K562 (cell line): ENCODE results near the gene CCL16. TPM values are rescaled to one million over a fixed set of nuclear protein-coding genes. Genes with fewer than 3 reads are reported as not detected.

Experiments
- ATAC-seq: fragments of 200-7000 bp; cut with Tn5 transposase; 3 replicates; pipeline ENCODE4 v1.9.1; 2020; ENCODE audit warnings: moderate library complexity
- BruUV-seq: library from RNA; stranded (reverse); fragments of 400-500 nt; replicated peaks from 2 replicates; lab custom pipeline; 2021; lab: Mats Ljungman, UMichigan
- CTCF ChIA-PET: fragments of 300-600 bp; formaldehyde crosslinking; extraction: SDS; loops from one replicate; lab custom pipeline; 2021; ENCODE audit warnings: low intra/inter-chr PET ratio; lab: Yijun Ruan, JAX
- POLR2A ChIA-PET: fragments of 300-600, 350-650 bp; sonication (Branson Sonifier 250); formaldehyde crosslinking; extraction: SDS; loops from one replicate; lab custom pipeline; 2021; ENCODE audit warnings: antibody characterized with exemption, inconsistent platforms; lab: Yijun Ruan, JAX
- DNase-seq, 4 experiments: peaks; one replicate each; pipeline versions ENCODE4 v3.0.0 to v3.0.0-alpha.2; 2011 to 2018; ENCODE audit warnings: low spot score in 3 of 4, mixed read lengths in 3 of 4; ENCODE audit errors: extremely low read depth in 1 of 4
- FAIRE-seq: peaks from 2 replicates; lab custom pipeline; 2011; peaks lifted over from hg19 to GRCh38; lab: Jason Lieb, UNC
- H2AFZ ChIP-seq: 2 replicates; pipeline ENCODE4 v1.6.0; 2011; ENCODE audit warnings: low read depth, low read length, control low read depth, inconsistent platforms
- H3K27ac ChIP-seq: fragments of 200-600 bp; 3 replicates; pipeline ENCODE4 v1.8.0; 2011; ENCODE audit warnings: low read depth, mild to moderate bottlenecking, control low read depth, inconsistent platforms, low read length, moderate library complexity, mixed read lengths; ENCODE audit errors: extremely low read depth
- H3K27me3 ChIP-seq, 2 experiments: fragments of 300-600 bp in 1 of 2; 2 replicates in 1 of 2; 3 replicates in 1 of 2; pipeline versions ENCODE4 v1.6.0 to v1.8.0; 2011; ENCODE audit warnings: inconsistent platforms in 2 of 2, low read length in 2 of 2, mild to moderate bottlenecking in 1 of 2, mixed read lengths in 1 of 2, moderate library complexity in 1 of 2; ENCODE audit not compliant: control insufficient read depth in 2 of 2, insufficient read depth in 2 of 2
- H3K36me3 ChIP-seq: fragments of 300-600 bp; 3 replicates; pipeline ENCODE4 v1.8.0; 2011; ENCODE audit warnings: mild to moderate bottlenecking, low read length, inconsistent platforms; ENCODE audit not compliant: control insufficient read depth, insufficient read depth
- H3K4me1 ChIP-seq, 2 experiments: fragments of 200-600 bp in 1 of 2; replicated peaks in 1 of 2; 2 replicates in 1 of 2; 3 replicates in 1 of 2; pipeline versions ENCODE4 v1.5.1 to v1.8.0; 2011; ENCODE audit warnings: inconsistent platforms in 2 of 2, low read length in 2 of 2, mild to moderate bottlenecking in 1 of 2, mixed read lengths in 1 of 2, moderate library complexity in 1 of 2; ENCODE audit not compliant: control insufficient read depth in 2 of 2, insufficient read depth in 2 of 2
- H3K4me2 ChIP-seq: 2 replicates; pipeline ENCODE4 v1.6.1; 2011; ENCODE audit warnings: low read length, control low read depth, inconsistent platforms, mixed read lengths; ENCODE audit not compliant: insufficient read depth
- H3K4me3 ChIP-seq: fragments of 200-600 bp; sonication (generic), shearing (Covaris generic); 2 replicates; pipeline ENCODE4 v1.5.1; 2016; ENCODE audit warnings: control low read depth, inconsistent platforms
- H3K79me2 ChIP-seq: fragments of 200-600 bp; 3 replicates; pipeline ENCODE4 v1.8.0; 2011; ENCODE audit warnings: low read length, inconsistent platforms; ENCODE audit not compliant: control insufficient read depth, insufficient read depth
- H3K9ac ChIP-seq, 2 experiments: 2 replicates each; pipeline versions ENCODE4 v1.6.0 to v1.6.1; 2011; ENCODE audit warnings: low read depth in 2 of 2, low read length in 2 of 2, control low read depth in 1 of 2, inconsistent platforms in 1 of 2, mild to moderate bottlenecking in 1 of 2, mixed read lengths in 1 of 2; ENCODE audit not compliant: insufficient read depth in 1 of 2
- H3K9me1 ChIP-seq: one replicate; pipeline ENCODE4 v1.6.0; 2011; ENCODE audit warnings: inconsistent platforms, mild to moderate bottlenecking, low read length, moderate library complexity; ENCODE audit not compliant: control insufficient read depth, insufficient read depth
- H3K9me3 ChIP-seq: replicated peaks from 2 replicates; pipeline ENCODE4 v1.5.1; 2011; ENCODE audit warnings: low read depth, low read length, inconsistent platforms; ENCODE audit not compliant: control insufficient read depth, insufficient read depth
- H4K20me1 ChIP-seq: replicated peaks from 2 replicates; pipeline ENCODE4 v1.6.1; 2011; ENCODE audit warnings: low read length, inconsistent platforms, mixed read lengths; ENCODE audit not compliant: control insufficient read depth, insufficient read depth
- C11orf30 ChIP-seq: fragments of 450-650 bp; IDR thresholded peaks from 2 replicates; pipeline ENCODE4 v1.6.1; 2016; ENCODE audit warnings: low read depth, mild to moderate bottlenecking
- CEBPB ChIP-seq: fragments of 450-650 bp; IDR thresholded peaks from 2 replicates; pipeline ENCODE4 v1.6.1; 2016; ENCODE audit warnings: missing genetic modification characterization, missing compliant biosample characterization
- DEAF1 ChIP-seq: fragments of 450-650 bp; formaldehyde crosslinking; IDR thresholded peaks from 2 replicates; pipeline ENCODE4 v1.4.0; 2020; ENCODE audit warnings: mild to moderate bottlenecking, moderate library complexity
- JUND ChIP-seq, 2 experiments: IDR thresholded peaks; 2 replicates in 1 of 2; 3 replicates in 1 of 2; pipeline ENCODE4 v1.6.1; 2011; ENCODE audit warnings: borderline replicate concordance in 2 of 2, low read depth in 2 of 2, low read length in 2 of 2, improper control_type of control experiment in 1 of 2, missing biosample characterization in 1 of 2, missing genetic modification characterization in 1 of 2, missing genetic modification reagents in 1 of 2
- PRPF4 ChIP-seq: fragments of 200-400 bp; formaldehyde crosslinking; IDR thresholded peaks from one replicate; pipeline ENCODE4 v1.6.1; 2017; ENCODE audit warnings: low read length, low read depth, mild to moderate bottlenecking; ENCODE audit not compliant: insufficient read depth, poor library complexity, severe bottlenecking
- RAD21 ChIP-seq, 2 experiments: fragments of 250-450 bp in 1 of 2; fragments of 450-650 bp in 1 of 2; sonication (Bioruptor Pico) in 1 of 2; formaldehyde crosslinking in 1 of 2; IDR thresholded peaks in 1 of 2; conservative IDR thresholded peaks in 1 of 2; 2 replicates each; pipeline versions ENCODE4 v1.4.0 to v1.8.0; 2020 to 2022; ENCODE audit warnings: mild to moderate bottlenecking in 2 of 2, moderate library complexity in 1 of 2
- ZNF280A ChIP-seq: fragments of 450-650 bp; IDR thresholded peaks from 2 replicates; pipeline ENCODE4 v1.6.1; 2018; ENCODE audit warnings: mild to moderate bottlenecking, low read depth; ENCODE audit not compliant: partially characterized antibody
- ZNF316 ChIP-seq: fragments of 450-650 bp; IDR thresholded peaks from 2 replicates; pipeline ENCODE4 v1.6.1; 2016
- ZNF766 ChIP-seq: fragments of 200-800 bp; sonication (Bioruptor generic); conservative IDR thresholded peaks from 2 replicates; pipeline ENCODE4 v1.6.1; 2016; ENCODE audit warnings: missing genetic modification characterization, missing compliant biosample characterization
- WGBS: fragments of 100-300 bp; shearing (Covaris generic); methylation state at CpG from one replicate; pipeline ENCODE4 v1.1.6; 2016; ENCODE audit warnings: low coverage, mixed read lengths; ENCODE audit not compliant: insufficient coverage; ENCODE audit errors: missing lambda C conversion rate; 5-methylcytosine and 5-hydroxymethylcytosine counted together
- in situ Hi-C: fragments of 300-500 bp; cut with MboI; formaldehyde crosslinking; loops from 4 replicates; pipeline ENCODE4 v1.15.0; 2018; ENCODE audit warnings: inconsistent platforms, mixed read lengths
- intact Hi-C: fragments of 100-400 bp; cut with micrococcal nuclease; formaldehyde crosslinking; loops from 2 replicates; pipeline ENCODE4 v1.14.2; 2022
- polyA plus RNA-seq, 8 experiments: library from polyadenylated mRNA; depleted of rRNA in 4 of 8; stranded (reverse) in 5 of 8; unstranded in 3 of 8; fragments of >200 nt; fragmentation: Nextera tagmentation in 2 of 8; fragmentation: Illumina TruSeq in 1 of 8; extraction: Ambion mirVana in 2 of 8; extraction: Trizol in 1 of 8; gene quantifications; 2 replicates each; pipeline versions ENCODE4 v1.2.1 to v1.2.3, GENCODE V29; 2011 to 2014; ENCODE audit warnings: inconsistent platforms in 1 of 8, missing spikeins in 1 of 8
- total RNA-seq, 7 experiments: library from RNA; depleted of rRNA in 6 of 7; stranded (reverse); fragments of >200 nt in 6 of 7; fragmentation: Illumina TruSeq in 2 of 7; extraction: Trizol in 2 of 7; gene quantifications; 2 replicates each; pipeline versions ENCODE4 v1.2.1 to v1.2.3, GENCODE V29; 2011 to 2021; ENCODE audit warnings: low replicate concordance in 1 of 7

The CCL16 gene
- total and polyA plus RNA-seq, 9 of the 15 experiments (the other 6 are each of a cell fraction or from before 2014, with no cell fraction given) = not detected

GRCh38 chr17:35969558-35970380, 11.5 kb downstream of the CCL16 start:
- FAIRE-seq = no peak
- Histone ChIP-seq H3K4me3 (no peak overlapping the region), H3K27ac (no peak overlapping the region), H3K9me1 (no peaks in the 10 kb centered on the region), H3K4me1 (no peaks in the 10 kb centered on the region), H3K4me2 (no peak overlapping the region), H3K36me3 (no peaks in the 10 kb centered on the region), H3K9me3 (no peaks in the 10 kb centered on the region), H3K79me2 (no peaks in the 10 kb centered on the region), H2AFZ (no peak overlapping the region), H3K27me3 (peaks cover 10 to 12% of the 10 kb centered on the region in 2 experiments; a peak in 4 of 5 replicates), H4K20me1 (no peaks in the 10 kb centered on the region), H3K9ac (no peak overlapping the region)
- intact Hi-C loops (loop anchor here (1.0 to 5.0 kb wide), 4 partner anchors 23 to 180 kb away; no protein-coding TSS in a partner anchor), in situ Hi-C loops (loop anchor here (5.0 to 25.0 kb wide), 2 partner anchors 168 to 518 kb away; partner anchors contain the start of gene ZNHIT3)
- no TSS peak for BruUV-seq
- 3% methylated on average over 8 of the region's 8 CpGs for WGBS
- ChIA-PET POLR2A (interaction anchor here (1.0 kb wide), 2 partner anchors 27 to 75 kb away, joined by 3 to 4 read pairs; no protein-coding TSS in a partner anchor), CTCF (interaction anchor here (0.7 to 1.5 kb wide), 6 partner anchors 39 to 513 kb away, joined by 4 to 14 read pairs (median 8); no protein-coding TSS in a partner anchor)
- peak; percentile 92 for ATAC-seq
- DNase-seq = peak; percentile 60 to 84 (median 70)
- TF ChIP-seq ZNF280A (no peak), RAD21 (CRISPR knock-in tag; conservative IDR thresholded peaks at IDR 0.05 in 1 of 2, IDR thresholded peaks at IDR 0.05 in 1 of 2) (peak; percentile 74 to 86), DEAF1 (peak; percentile 43; the same call in 1 of the 2 replicates), ZNF766 (CRISPR knock-in tag) (no peak), PRPF4 (no peak), C11orf30 (peak; percentile 29; the same call in 1 of the 2 replicates), JUND (IDR thresholded peaks at IDR 0.05; ENCODE audit: borderline replicate concordance, low read depth, low read length) (no peak; the same call in 1 of the 2 replicates), JUND (tag; IDR thresholded peaks at IDR 0.05; ENCODE audit: borderline replicate concordance, low read depth, low read length) (peak; percentile 28; the same call in 1 of the 3 replicates), ZNF316 (0 out of 2 replicates have a peak, but pooled peaks have one; percentile 33), CEBPB (tag) (no peak)
